Peyer's patch (tissue), 4 donors: ENCODE measurements around the gene KYNU.

ENCODE experiments used
- POLR2A ChIP-seq, 2 donors: fragments of 450-650 bp; IDR thresholded peaks; one replicate each; pipeline ENCODE4 v1.5.1; 2017; ENCODE audit warnings: antibody characterized with exemption in 2 of 2, mild to moderate bottlenecking in 2 of 2, moderate library complexity in 2 of 2
- TF ChIP-seq, protein P1 (sequence below), 6 experiments: fragments of 450-650 bp in 4 of 6; fragments of 200-600 bp in 2 of 6; sonication (generic) in 1 of 6; IDR thresholded peaks; one replicate each; pipeline ENCODE4 v1.5.1; 2017 to 2019; ENCODE audit warnings: antibody characterized with exemption in 6 of 6, mild to moderate bottlenecking in 3 of 6, moderate library complexity in 1 of 6

DNA sequence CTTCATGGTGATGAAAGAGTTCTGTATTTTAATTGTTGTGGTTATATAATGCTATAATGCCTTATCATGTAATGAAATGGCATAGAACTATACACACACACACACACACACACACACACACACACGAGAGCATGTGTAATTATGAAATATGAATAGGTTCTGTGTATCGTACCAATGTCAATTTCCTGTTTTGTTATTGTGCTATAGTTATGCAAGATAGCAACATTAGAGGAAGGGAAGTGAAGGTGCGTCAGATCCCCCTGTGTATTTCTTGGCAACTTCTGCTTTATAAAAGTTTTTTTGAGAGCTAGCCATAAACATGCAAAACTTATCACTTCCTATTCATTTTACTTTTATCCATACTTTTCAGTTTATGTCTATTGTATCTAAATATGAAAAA is 191.0 kb downstream of the KYNU start:
- TF ChIP-seq, protein P1, sequence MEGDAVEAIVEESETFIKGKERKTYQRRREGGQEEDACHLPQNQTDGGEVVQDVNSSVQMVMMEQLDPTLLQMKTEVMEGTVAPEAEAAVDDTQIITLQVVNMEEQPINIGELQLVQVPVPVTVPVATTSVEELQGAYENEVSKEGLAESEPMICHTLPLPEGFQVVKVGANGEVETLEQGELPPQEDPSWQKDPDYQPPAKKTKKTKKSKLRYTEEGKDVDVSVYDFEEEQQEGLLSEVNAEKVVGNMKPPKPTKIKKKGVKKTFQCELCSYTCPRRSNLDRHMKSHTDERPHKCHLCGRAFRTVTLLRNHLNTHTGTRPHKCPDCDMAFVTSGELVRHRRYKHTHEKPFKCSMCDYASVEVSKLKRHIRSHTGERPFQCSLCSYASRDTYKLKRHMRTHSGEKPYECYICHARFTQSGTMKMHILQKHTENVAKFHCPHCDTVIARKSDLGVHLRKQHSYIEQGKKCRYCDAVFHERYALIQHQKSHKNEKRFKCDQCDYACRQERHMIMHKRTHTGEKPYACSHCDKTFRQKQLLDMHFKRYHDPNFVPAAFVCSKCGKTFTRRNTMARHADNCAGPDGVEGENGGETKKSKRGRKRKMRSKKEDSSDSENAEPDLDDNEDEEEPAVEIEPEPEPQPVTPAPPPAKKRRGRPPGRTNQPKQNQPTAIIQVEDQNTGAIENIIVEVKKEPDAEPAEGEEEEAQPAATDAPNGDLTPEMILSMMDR (IDR thresholded peaks at IDR 0.05), result no peak
- no peak for TF ChIP-seq POLR2A (IDR thresholded peaks at IDR 0.05)
